Measurements from ENCODE around the gene MCF2L.

The MCF2L gene

GRCh38 chr13:112943309-112944125, 25.5 kb upstream of the MCF2L start:
- DNase-seq, result no peak

- no peak for DNase-seq
These were observed 21.2 kb upstream of the MCF2L start for GRCh38 chr13:112947796-112948195.

- DNase-seq, result no peak
These were observed 17.2 kb upstream of the MCF2L start for GRCh38 chr13:112951674-112952371.

GRCh38 chr13:112952759-112953551, 16.1 kb upstream of the MCF2L start:
- DNase-seq, result no peak

GRCh38 chr13:112953591-112954487, 15.2 kb upstream of the MCF2L start:
- DNase-seq, result no peak

- DNase-seq, result no peak
These were observed 14.3 kb upstream of the MCF2L start for GRCh38 chr13:112954488-112955270.

GRCh38 chr13:112955271-112955937, 13.6 kb upstream of the MCF2L start:
- no peak for DNase-seq

GRCh38 chr13:112955956-112956355, 13.1 kb upstream of the MCF2L start:
- no peak for DNase-seq

GRCh38 chr13:112956571-112957294, 12.3 kb upstream of the MCF2L start:
- DNase-seq, result no peak

GRCh38 chr13:112957295-112957677, 11.7 kb upstream of the MCF2L start:
- DNase-seq, result no peak

GRCh38 chr13:112958127-112958989, 10.7 kb upstream of the MCF2L start:
- DNase-seq, result no peak

- DNase-seq, result no peak
These were observed 9.8 kb upstream of the MCF2L start for GRCh38 chr13:112959206-112959605.

- DNase-seq, result no peak
These were observed 9.1 kb upstream of the MCF2L start for GRCh38 chr13:112959701-112960542.

GRCh38 chr13:112960706-112961105, 8.3 kb upstream of the MCF2L start:
- no peak for DNase-seq

GRCh38 chr13:112961457-112962369, 7.3 kb upstream of the MCF2L start:
- no peak for DNase-seq

GRCh38 chr13:112962396-112962795, 6.6 kb upstream of the MCF2L start:
- DNase-seq, result no peak

GRCh38 chr13:112962911-112963625, 5.9 kb upstream of the MCF2L start:
- DNase-seq, result no peak
